Prostate gland (tissue), 2 donors: ENCODE measurements around the gene ARHGAP5. TPM values are rescaled to one million over a fixed set of nuclear protein-coding genes. Genes with fewer than 3 reads are reported as not detected.

ENCODE experiments used
- DNase-seq: peaks from one replicate; pipeline ENCODE4 v3.0.0-alpha.2; 2019; ENCODE audit warnings: low spot score
- H3K27ac ChIP-seq, 2 donors: fragments of 200-600 bp; sonication (generic); 2 replicates each; pipeline ENCODE4 v1.5.1; 2017 to 2019
- H3K27me3 ChIP-seq: fragments of 200-600 bp; sonication (generic); replicated peaks from 2 replicates; pipeline ENCODE4 v1.5.1; 2019; ENCODE audit not compliant: insufficient read depth
- H3K36me3 ChIP-seq, 2 donors: fragments of 200-600 bp; sonication (generic); 1 replicate in 1 of 2; 2 replicates in 1 of 2; pipeline versions ENCODE4 v1.5.1 to v1.8.1; 2017 to 2019
- H3K4me1 ChIP-seq: fragments of 200-600 bp; sonication (generic); replicated peaks from 2 replicates; pipeline ENCODE4 v1.5.1; 2019
- H3K4me3 ChIP-seq, 2 donors: fragments of 200-600 bp; sonication (generic); 2 replicates each; pipeline ENCODE4 v1.5.1; 2017 to 2019
- H3K9me3 ChIP-seq: fragments of 200-600 bp; sonication (generic); 2 replicates; pipeline ENCODE4 v1.5.1; 2017
- POLR2A ChIP-seq: fragments of 450-650 bp; IDR thresholded peaks from one replicate; pipeline ENCODE4 v1.6.1; 2016; ENCODE audit warnings: antibody characterized with exemption, mild to moderate bottlenecking
- POLR2AphosphoS5 ChIP-seq: sonication (generic); formaldehyde crosslinking; IDR thresholded peaks from one replicate; pipeline ENCODE4 v1.6.1; 2017; ENCODE audit warnings: antibody characterized with exemption
- WGBS: methylation state at CpG from one replicate; pipeline ENCODE4 v1.1.5; 2018; 5-methylcytosine and 5-hydroxymethylcytosine counted together
- intact Hi-C: fragments of 100-400 bp; cut with DNase I; formaldehyde crosslinking; loops from one replicate; pipeline ENCODE4 v1.14.2; 2022
- total RNA-seq, 2 donors: library from RNA; depleted of rRNA; stranded (reverse); fragments of >200 nt; gene quantifications; one replicate each; pipeline ENCODE4 v1.1.0, GENCODE V29; 2016
- TF ChIP-seq, protein P1 (sequence below), 4 experiments: fragments of 200-600 bp in 2 of 4; fragments of 450-650 bp in 2 of 4; sonication (generic) in 2 of 4; IDR thresholded peaks; 1 replicate in 3 of 4; 2 replicates in 1 of 4; pipeline ENCODE4 v1.5.1; 2016 to 2019; ENCODE audit warnings: antibody characterized with exemption in 4 of 4, mild to moderate bottlenecking in 2 of 4, moderate library complexity in 2 of 4

The ARHGAP5 gene
- total RNA-seq, 2 donors from 2014 or later = 83.3 to 112 TPM

DNA sequence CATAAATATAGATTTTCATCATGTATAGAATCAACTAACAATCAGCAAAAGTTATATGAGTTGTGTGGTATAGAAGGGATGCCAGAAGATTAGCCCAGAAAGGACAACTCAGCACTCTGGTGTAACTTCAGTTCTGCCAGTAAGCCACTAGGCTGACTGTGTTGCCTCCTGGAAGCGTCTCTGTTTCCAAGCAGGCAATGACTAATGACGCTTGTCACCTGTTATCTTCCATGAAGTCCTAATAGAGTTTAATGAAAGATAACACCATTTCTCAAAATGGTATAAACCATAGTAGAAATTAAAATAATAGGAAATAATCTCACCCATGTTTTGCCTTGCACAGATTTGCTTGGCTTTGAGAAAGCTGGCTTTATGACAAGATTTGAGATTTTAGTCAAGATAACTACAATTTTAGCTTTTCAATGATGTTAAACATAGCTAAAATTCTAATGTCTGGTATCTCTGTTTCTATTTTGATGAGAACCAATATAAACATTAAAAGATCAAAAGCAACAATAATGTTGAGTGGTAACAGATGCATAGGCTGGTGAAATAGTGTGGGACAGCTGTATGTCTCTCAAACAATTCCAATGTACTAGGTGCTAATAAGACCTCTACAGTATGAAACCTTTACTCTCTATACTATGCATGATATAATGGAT is 115.7 kb downstream of the ARHGAP5 start:
- no peak for TF ChIP-seq POLR2A
- TF ChIP-seq, protein P1, sequence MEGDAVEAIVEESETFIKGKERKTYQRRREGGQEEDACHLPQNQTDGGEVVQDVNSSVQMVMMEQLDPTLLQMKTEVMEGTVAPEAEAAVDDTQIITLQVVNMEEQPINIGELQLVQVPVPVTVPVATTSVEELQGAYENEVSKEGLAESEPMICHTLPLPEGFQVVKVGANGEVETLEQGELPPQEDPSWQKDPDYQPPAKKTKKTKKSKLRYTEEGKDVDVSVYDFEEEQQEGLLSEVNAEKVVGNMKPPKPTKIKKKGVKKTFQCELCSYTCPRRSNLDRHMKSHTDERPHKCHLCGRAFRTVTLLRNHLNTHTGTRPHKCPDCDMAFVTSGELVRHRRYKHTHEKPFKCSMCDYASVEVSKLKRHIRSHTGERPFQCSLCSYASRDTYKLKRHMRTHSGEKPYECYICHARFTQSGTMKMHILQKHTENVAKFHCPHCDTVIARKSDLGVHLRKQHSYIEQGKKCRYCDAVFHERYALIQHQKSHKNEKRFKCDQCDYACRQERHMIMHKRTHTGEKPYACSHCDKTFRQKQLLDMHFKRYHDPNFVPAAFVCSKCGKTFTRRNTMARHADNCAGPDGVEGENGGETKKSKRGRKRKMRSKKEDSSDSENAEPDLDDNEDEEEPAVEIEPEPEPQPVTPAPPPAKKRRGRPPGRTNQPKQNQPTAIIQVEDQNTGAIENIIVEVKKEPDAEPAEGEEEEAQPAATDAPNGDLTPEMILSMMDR (IDR thresholded peaks at IDR 0.05) = no peak
- no peak for TF ChIP-seq POLR2AphosphoS5
- 78% methylated on average over 2 of the region's 2 CpGs for WGBS
- intact Hi-C loops = no loop called here

DNA sequence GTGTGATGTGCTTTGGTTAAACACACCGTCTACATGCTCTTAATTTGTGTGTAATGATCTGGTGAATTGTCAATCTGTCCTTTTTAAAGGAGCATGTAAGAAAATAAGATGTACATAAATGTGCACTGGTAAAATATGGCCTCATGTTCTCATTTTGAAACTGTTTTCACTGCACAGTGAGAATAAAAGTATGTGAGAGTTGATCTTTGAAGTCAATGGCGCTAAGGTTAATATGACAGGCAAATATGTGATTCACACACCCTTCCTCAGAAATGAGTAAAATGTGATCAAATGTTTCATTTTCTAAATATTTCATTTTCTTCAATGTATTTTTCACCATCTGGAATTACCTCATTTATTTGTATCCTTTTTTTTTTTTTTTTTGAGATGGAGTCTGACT is 116.4 kb downstream of the ARHGAP5 start:
- 89% methylated on average over 2 of the region's 2 CpGs for WGBS
- intact Hi-C loops = no loop called here
- Histone ChIP-seq H3K4me3 (no peak overlapping the region), H3K27me3 (no peaks in the 10 kb centered on the region), H3K9me3 (no peaks in the 10 kb centered on the region), H3K27ac (no peak overlapping the region), H3K36me3 (no peaks in the 10 kb centered on the region), H3K4me1 (no peaks in the 10 kb centered on the region)
- DNase-seq = no peak
- TF ChIP-seq POLR2A (no peak), POLR2AphosphoS5 (no peak)
- TF ChIP-seq, protein P1 (IDR thresholded peaks at IDR 0.05) = no peak

More for the DNA sequence above, 115.7 kb downstream of the ARHGAP5 start:
- no peak for DNase-seq
- Histone ChIP-seq H3K27me3 (no peaks in the 10 kb centered on the region), H3K36me3 (no peaks in the 10 kb centered on the region), H3K4me1 (no peaks in the 10 kb centered on the region), H3K4me3 (no peak overlapping the region), H3K9me3 (no peaks in the 10 kb centered on the region), H3K27ac (no peak overlapping the region)

DNA sequence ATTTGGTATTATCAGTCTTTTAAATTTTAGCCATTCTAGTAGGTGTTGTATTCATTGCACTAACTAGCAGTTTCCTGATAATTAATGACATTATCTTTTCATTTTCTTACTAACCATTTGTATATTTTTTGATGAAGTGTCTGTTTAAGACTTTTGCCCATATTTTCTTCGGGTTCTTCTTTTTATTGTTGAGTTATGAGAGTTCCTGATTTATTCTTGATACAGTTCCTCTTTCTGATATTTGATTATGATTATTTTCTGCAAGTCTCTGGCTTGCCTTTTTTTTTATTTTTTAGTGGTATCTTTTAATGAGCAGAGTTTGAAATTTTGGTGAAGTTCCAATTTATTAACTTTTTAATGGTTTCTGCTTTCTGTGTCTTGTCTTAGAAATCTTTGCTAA is 118.5 kb downstream of the ARHGAP5 start:
- Histone ChIP-seq H3K4me3 (no peak overlapping the region), H3K36me3 (no peaks in the 10 kb centered on the region), H3K27me3 (no peaks in the 10 kb centered on the region), H3K9me3 (no peaks in the 10 kb centered on the region), H3K4me1 (no peaks in the 10 kb centered on the region), H3K27ac (no peak overlapping the region)
- DNase-seq = no peak
- TF ChIP-seq, protein P1 (IDR thresholded peaks at IDR 0.05) = no peak
- no peak for TF ChIP-seq POLR2A
- TF ChIP-seq POLR2AphosphoS5 = no peak
- intact Hi-C loops = no loop called here
- 68% methylated on average over 1 of the region's 1 CpG for WGBS

DNA sequence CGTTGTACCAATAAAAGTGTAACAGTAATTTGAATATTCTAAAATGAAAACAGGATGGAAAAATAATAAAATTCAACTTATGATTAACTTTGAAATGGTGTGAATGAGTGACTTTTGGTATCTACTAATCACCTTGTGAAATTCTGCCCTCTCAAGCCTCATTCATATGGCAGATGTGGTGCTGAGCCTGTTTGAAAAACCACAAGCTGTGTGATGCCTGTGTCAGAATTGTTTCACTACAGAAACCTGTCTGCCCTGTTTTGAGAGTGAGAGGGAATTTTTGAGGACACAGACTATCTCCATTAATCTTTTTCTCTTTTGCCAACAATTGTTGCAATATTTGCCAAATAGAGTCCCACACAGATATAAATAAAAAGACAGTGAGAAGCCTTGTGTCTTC is 120.8 kb downstream of the ARHGAP5 start:
- TF ChIP-seq POLR2A = no peak
- TF ChIP-seq POLR2AphosphoS5 = peak; percentile 38
- Histone ChIP-seq H3K27me3 (no peaks in the 10 kb centered on the region), H3K9me3 (no peaks in the 10 kb centered on the region), H3K36me3 (no peaks in the 10 kb centered on the region), H3K4me1 (no peaks in the 10 kb centered on the region), H3K27ac (no peak overlapping the region), H3K4me3 (no peak overlapping the region)
- intact Hi-C loops = no loop called here
- WGBS = 48% methylated on average over 1 of the region's 1 CpG
- peak; percentile 19 for DNase-seq

DNA sequence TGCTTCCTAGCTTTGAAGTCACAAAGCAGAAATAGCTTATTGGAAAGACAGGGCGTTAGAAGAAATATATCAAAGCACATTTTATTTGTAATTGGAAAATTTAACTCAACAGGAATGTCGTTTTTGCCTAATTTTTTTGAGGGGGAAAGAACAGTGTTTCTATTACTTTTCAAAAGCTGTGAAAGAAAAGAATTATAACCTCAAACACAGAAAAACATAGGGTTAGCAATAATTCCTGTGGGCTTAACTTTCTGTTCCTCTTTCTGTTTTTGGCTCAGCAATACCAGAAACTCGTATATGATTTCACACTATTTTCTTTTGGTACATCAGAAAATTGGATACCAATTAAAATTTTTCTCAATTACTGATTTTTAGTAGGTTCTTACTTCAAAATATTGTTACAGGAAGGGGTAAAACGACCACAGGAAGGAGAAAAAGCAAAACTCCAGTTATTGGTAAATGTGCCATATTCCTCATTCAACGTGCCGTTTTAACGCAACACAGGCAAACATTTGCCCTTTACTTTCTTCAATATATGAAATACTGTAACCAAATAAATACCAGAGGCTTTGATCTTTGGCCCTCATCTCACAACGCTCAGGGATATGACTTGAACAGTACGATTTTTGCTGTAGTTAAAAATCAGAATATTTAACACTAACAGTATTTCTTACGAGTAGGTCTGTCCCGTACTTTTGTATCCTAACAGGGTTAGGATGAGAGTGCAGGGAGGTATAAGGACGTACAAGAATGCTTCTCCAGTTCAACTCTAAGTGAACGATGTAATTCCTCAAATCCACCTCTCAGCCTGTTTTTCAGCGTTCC is 123.5 kb downstream of the ARHGAP5 start:
- Histone ChIP-seq H3K27me3 (no peaks in the 10 kb centered on the region), H3K27ac (peak overlapping the region; percentile 84 to 85), H3K9me3 (no peaks in the 10 kb centered on the region), H3K36me3 (no peaks in the 10 kb centered on the region), H3K4me3 (peak overlapping the region; percentile 49 to 58), H3K4me1 (no peaks in the 10 kb centered on the region)
- intact Hi-C loops = no loop called here
- DNase-seq = no peak
- TF ChIP-seq POLR2AphosphoS5 (no peak), POLR2A (no peak)
- TF ChIP-seq, protein P1 (IDR thresholded peaks at IDR 0.05) = no peak
- WGBS = 9% methylated on average over 14 of the region's 14 CpGs
